Transverse colon (tissue), 4 donors: ENCODE data around the gene UNC13B. TPM values are rescaled to one million over a fixed set of nuclear protein-coding genes. Genes with fewer than 3 reads are reported as not detected.
"Not testable (repeated sequence)": the region's sequence is repeated elsewhere in the genome, so short reads cannot be mapped to it uniquely, and the experiment has no call there.

Source experiments
- DNase-seq: peaks from one replicate; pipeline ENCODE4 v3.0.0-alpha.2; 2019
- H3K27ac ChIP-seq, 4 donors: fragments of 200-600 bp; sonication (generic); 2 replicates each; pipeline ENCODE4 v1.5.1; 2016 to 2018; ENCODE audit warnings: inconsistent platforms in 4 of 4
- H3K27me3 ChIP-seq: fragments of 200-600 bp; sonication (generic); 2 replicates; pipeline ENCODE4 v1.5.1; 2017; ENCODE audit warnings: inconsistent platforms
- H3K36me3 ChIP-seq, 4 donors: fragments of 200-600 bp; sonication (generic); 2 replicates each; pipeline ENCODE4 v1.5.1; 2017 to 2019; ENCODE audit warnings: inconsistent platforms in 4 of 4
- H3K4me1 ChIP-seq, 4 donors: fragments of 200-600 bp; sonication (generic); 2 replicates each; pipeline ENCODE4 v1.5.1; 2017 to 2020; ENCODE audit warnings: inconsistent platforms in 4 of 4
- H3K4me3 ChIP-seq, 4 donors: fragments of 200-600 bp; sonication (generic); 1 replicate in 1 of 4; 2 replicates in 3 of 4; pipeline versions ENCODE4 v1.5.1 to v1.6.1; 2017 to 2019; ENCODE audit warnings: inconsistent platforms in 4 of 4
- H3K9me3 ChIP-seq, 2 donors: fragments of 200-600 bp; sonication (generic); 2 replicates each; pipeline ENCODE4 v1.5.1; 2017 to 2019; ENCODE audit warnings: inconsistent platforms in 2 of 2
- CTCF ChIP-seq, 5 experiments: fragments of 200-600 bp in 3 of 5; fragments of 450-650 bp in 2 of 5; sonication (generic) in 3 of 5; IDR thresholded peaks; 1 replicate in 2 of 5; 2 replicates in 3 of 5; pipeline ENCODE4 v1.5.1; 2016 to 2017; ENCODE audit warnings: antibody characterized with exemption in 5 of 5, inconsistent platforms in 3 of 5, mild to moderate bottlenecking in 2 of 5, moderate library complexity in 1 of 5
- EP300 ChIP-seq: sonication (generic); formaldehyde crosslinking; IDR thresholded peaks from one replicate; pipeline ENCODE4 v1.6.1; 2017; ENCODE audit warnings: antibody characterized with exemption, low read depth
- POLR2A ChIP-seq: fragments of 450-650 bp; IDR thresholded peaks from one replicate; pipeline ENCODE4 v1.6.1; 2016; ENCODE audit warnings: antibody characterized with exemption, mild to moderate bottlenecking, moderate library complexity
- POLR2AphosphoS5 ChIP-seq, 3 donors: sonication (generic); formaldehyde crosslinking; IDR thresholded peaks; one replicate each; pipeline ENCODE4 v1.6.1; 2016; ENCODE audit warnings: antibody characterized with exemption in 3 of 3
- WGBS, 2 donors: methylation state at CpG; one replicate each; pipeline ENCODE4 v1.1.5; 2018; ENCODE audit warnings: low coverage in 1 of 2; 5-methylcytosine and 5-hydroxymethylcytosine counted together
- in situ Hi-C, 4 donors: fragments of 200-750 bp; cut with MboI; loops; one replicate each; pipeline versions ENCODE4 v1.15.0 to v1.15.1; 2017; ENCODE audit warnings: low sequenced_read_pairs in 3 of 4, low pct_ligation_motif_present in 1 of 4, low pct_unique_long_range_greater_than_20kb in 1 of 4
- intact Hi-C: fragments of 100-400 bp; cut with DNase I; formaldehyde crosslinking; loops from one replicate; pipeline ENCODE4 v1.15.1; 2023; ENCODE audit warnings: low total_unique reads
- total RNA-seq, 4 donors: library from RNA; depleted of rRNA; stranded (reverse); fragments of >200 nt; gene quantifications; one replicate each; pipeline ENCODE4 v1.1.0, GENCODE V29; 2016

Gene UNC13B
- total RNA-seq, 4 donors from 2014 or later, result 52.1 to 67.0 (median 58.9) TPM

GRCh38 chr9:35237311-35237710, 75.5 kb downstream of the UNC13B start:
- peaks cover 0 to 40% (median 15%) of the 10 kb centered on the region in 4 donors for H3K4me1 ChIP-seq
- peak in 2 of 3 donors; percentile 24 to 40 for TF ChIP-seq POLR2AphosphoS5 (IDR thresholded peaks at IDR 0.05)
- TF ChIP-seq CTCF (IDR thresholded peaks at IDR 0.05), result no peak
- TF ChIP-seq EP300, result no peak
- no peak for TF ChIP-seq POLR2A
- H3K36me3 ChIP-seq, result no peaks in the 10 kb centered on the region
- H3K27ac ChIP-seq, result peak overlapping the region; percentile 71 to 78 (median 75)
- peak; percentile 41 for DNase-seq
- intact Hi-C loops, result no loop called here
- WGBS, 2 donors, result 45% methylated on average over 1 of the region's 1 CpG; no CpG with 5 or more reads in 1 of the 2 donors
- peak overlapping the region in 1 of 4 donors; percentile 31 for H3K4me3 ChIP-seq
- in situ Hi-C loops, result no loop called here
- H3K9me3 ChIP-seq, result peaks cover 0 to 10% of the 10 kb centered on the region in 2 donors
- H3K27me3 ChIP-seq, result no peaks in the 10 kb centered on the region

GRCh38 chr9:35245945-35246344, 84.1 kb downstream of the UNC13B start:
- H3K27me3 ChIP-seq, DNase-seq, intact Hi-C loops, H3K36me3 ChIP-seq, H3K9me3 ChIP-seq, H3K27ac ChIP-seq, H3K4me3 ChIP-seq, H3K4me1 ChIP-seq, in situ Hi-C loops: not testable (repeated sequence)
- 86% methylated on average over 1 of the region's 1 CpG; no CpG with 5 or more reads in 1 of the 2 donors for WGBS, 2 donors

- Histone ChIP-seq H3K9me3 (no peaks in the 10 kb centered on the region), H3K27ac (no peak overlapping the region), H3K4me1 (peaks cover 0 to 10% (median 2%) of the 10 kb centered on the region in 4 donors), H3K27me3 (no peaks in the 10 kb centered on the region), H3K4me3 (no peak overlapping the region), H3K36me3 (no peaks in the 10 kb centered on the region)
- TF ChIP-seq POLR2A (no peak), POLR2AphosphoS5 (IDR thresholded peaks at IDR 0.05) (no peak), EP300 (no peak), CTCF (IDR thresholded peaks at IDR 0.05) (no peak)
- intact Hi-C loops (no loop called here), in situ Hi-C loops (loop anchor here in 1 of 4 donors (10.0 kb wide), 1 partner anchor 138 kb away; the partner anchor contains the start of gene ATOSB)
- DNase-seq, result no peak
- 86 to 96% methylated on average over 1 of the region's 1 CpG for WGBS, 2 donors
Observed at GRCh38 chr9:35253075-35253474, 91.3 kb downstream of the UNC13B start.

- TF ChIP-seq CTCF (IDR thresholded peaks at IDR 0.05), result no peak
- no peak for TF ChIP-seq POLR2AphosphoS5 (IDR thresholded peaks at IDR 0.05)
- no peak for TF ChIP-seq EP300
- TF ChIP-seq POLR2A, result no peak
- H3K27me3 ChIP-seq, result no peaks in the 10 kb centered on the region
- no peak overlapping the region for H3K27ac ChIP-seq
- intact Hi-C loops, result no loop called here
- H3K4me3 ChIP-seq, result no peak overlapping the region
- H3K9me3 ChIP-seq, result no peaks in the 10 kb centered on the region
- no peaks in the 10 kb centered on the region for H3K36me3 ChIP-seq
- H3K4me1 ChIP-seq, result peaks cover 0 to 20% (median 8%) of the 10 kb centered on the region in 4 donors
- in situ Hi-C loops, result loop anchor here in 1 of 4 donors (10.0 kb wide), 1 partner anchor 139 kb away; the partner anchor contains the start of gene ATOSB
- no peak for DNase-seq
Observed at GRCh38 chr9:35254237-35254636, 92.4 kb downstream of the UNC13B start.
